ENCODE measurements around the gene NETO2.

NETO2 gene

GRCh38 chr16:47051031-47051430 is 92.7 kb downstream of the NETO2 start:
- TF ChIP-seq CTCF (IDR thresholded peaks at IDR 0.05; ENCODE audit: low read depth, low read length), result no peak
- no peak overlapping the region for H3K4me3 ChIP-seq (replicated peaks in 1 of 2; ENCODE audit: low read depth in 2 of 2, low read length in 2 of 2)
- no peak for DNase-seq (ENCODE audit: low read depth in 2 of 2)

GRCh38 chr16:47049901-47050583 is 93.7 kb downstream of the NETO2 start:
- TF ChIP-seq CTCF (IDR thresholded peaks at IDR 0.05; ENCODE audit: low read depth, low read length), result no peak
- no peak overlapping the region for H3K4me3 ChIP-seq (replicated peaks in 1 of 2; ENCODE audit: low read depth in 2 of 2, low read length in 2 of 2)
- no peak for DNase-seq (ENCODE audit: low read depth in 2 of 2)

GRCh38 chr16:47047524-47048203 is 96.1 kb downstream of the NETO2 start:
- TF ChIP-seq CTCF (IDR thresholded peaks at IDR 0.05; ENCODE audit: low read depth, low read length), result no peak
- DNase-seq (ENCODE audit: low read depth in 2 of 2), result no peak
- H3K4me3 ChIP-seq (replicated peaks in 1 of 2; ENCODE audit: low read depth in 2 of 2, low read length in 2 of 2), result no peak overlapping the region

GRCh38 chr16:47046726-47047523 is 96.8 kb downstream of the NETO2 start:
- DNase-seq (ENCODE audit: low read depth in 2 of 2), result no peak
- no peak for TF ChIP-seq CTCF (IDR thresholded peaks at IDR 0.05; ENCODE audit: low read depth, low read length)
- no peak overlapping the region for H3K4me3 ChIP-seq (replicated peaks in 1 of 2; ENCODE audit: low read depth in 2 of 2, low read length in 2 of 2)

GRCh38 chr16:47045459-47045858 is 98.3 kb downstream of the NETO2 start:
- peak in 1 of 2 donors; percentile 11 for DNase-seq (ENCODE audit: low read depth in 2 of 2)
- TF ChIP-seq CTCF (IDR thresholded peaks at IDR 0.05; ENCODE audit: low read depth, low read length), result no peak
- H3K4me3 ChIP-seq (replicated peaks in 1 of 2; ENCODE audit: low read depth in 2 of 2, low read length in 2 of 2), result no peak overlapping the region

- H3K4me3 ChIP-seq (replicated peaks in 1 of 2; ENCODE audit: low read depth in 2 of 2, low read length in 2 of 2), result no peak overlapping the region
- no peak for TF ChIP-seq CTCF (IDR thresholded peaks at IDR 0.05; ENCODE audit: low read depth, low read length)
- DNase-seq (ENCODE audit: low read depth in 2 of 2), result peak; percentile 14 to 27
These were observed 98.7 kb downstream of the NETO2 start for GRCh38 chr16:47045023-47045422.

Measured in cardiac fibroblast (primary cell).